Lung (tissue), 12 donors: ENCODE data around the gene TMOD4. TPM values are rescaled to one million over a fixed set of nuclear protein-coding genes. Genes with fewer than 3 reads are reported as not detected.
"Not testable (repeated sequence)": the region's sequence is repeated elsewhere in the genome, so short reads cannot be mapped to it uniquely, and the experiment has no call there.

Experiments
- ATAC-seq: fragments of 200-7000 bp; cut with Tn5 transposase; one replicate; pipeline ENCODE4 v1.9.1; 2020; ENCODE audit warnings: moderate number of reproducible peaks; ENCODE audit not compliant: insufficient read depth, low FRiP score
- DNase-seq, 3 donors: peaks; one replicate each; pipeline ENCODE4 v3.0.0-alpha.2; 2013 to 2017
- H3K27ac ChIP-seq, 2 donors: one replicate each; pipeline ENCODE4 v1.5.1; 2013; ENCODE audit warnings: mild to moderate bottlenecking in 2 of 2, moderate library complexity in 2 of 2, control low read depth in 1 of 2, inconsistent platforms in 1 of 2, low read depth in 1 of 2, low read length in 1 of 2
- H3K27me3 ChIP-seq, 3 donors: one replicate each; pipeline ENCODE4 v1.5.1; 2013; ENCODE audit warnings: low read length in 2 of 3; ENCODE audit not compliant: control insufficient read depth in 3 of 3, insufficient read depth in 3 of 3
- H3K36me3 ChIP-seq, 4 donors: one replicate each; pipeline ENCODE4 v1.5.1; 2013; ENCODE audit warnings: low read length in 4 of 4, mild to moderate bottlenecking in 1 of 4, moderate library complexity in 1 of 4; ENCODE audit not compliant: control insufficient read depth in 4 of 4, insufficient read depth in 4 of 4
- H3K4me1 ChIP-seq, 5 donors: one replicate each; pipeline ENCODE4 v1.5.1; 2013; ENCODE audit warnings: low read length in 5 of 5, mild to moderate bottlenecking in 2 of 5, moderate library complexity in 1 of 5; ENCODE audit not compliant: control insufficient read depth in 5 of 5, insufficient read depth in 5 of 5
- H3K4me3 ChIP-seq: one replicate; pipeline ENCODE4 v1.5.1; 2013; ENCODE audit warnings: mild to moderate bottlenecking, control low read depth, moderate library complexity
- H3K9ac ChIP-seq, 2 donors: one replicate each; pipeline ENCODE4 v1.5.1; 2013; ENCODE audit warnings: low read length in 2 of 2, control low read depth in 1 of 2; ENCODE audit not compliant: insufficient read depth in 1 of 2
- H3K9me3 ChIP-seq, 4 donors: one replicate each; pipeline ENCODE4 v1.5.1; 2013; ENCODE audit warnings: low read length in 3 of 4, mild to moderate bottlenecking in 1 of 4, moderate library complexity in 1 of 4; ENCODE audit not compliant: control insufficient read depth in 4 of 4, insufficient read depth in 3 of 4
- CTCF ChIP-seq: IDR thresholded peaks from 2 replicates; pipeline ENCODE4 v1.5.1; 2012; ENCODE audit warnings: mild to moderate bottlenecking; ENCODE audit errors: control extremely low read depth, extremely low read depth
- WGBS, 2 donors: extraction: QIAGEN DNeasy Blood & Tissue Kit; methylation state at CpG; one replicate each; pipeline ENCODE4 v1.1.7; 2013; 5-methylcytosine and 5-hydroxymethylcytosine counted together
- polyA plus RNA-seq, 2 donors: library from polyadenylated mRNA; stranded (reverse); fragments of 200-250 nt; gene quantifications; one replicate each; pipeline ENCODE4 v1.2.1, GENCODE V29; 2013
- total RNA-seq, 2 donors: library from RNA; depleted of rRNA in 1 of 2; stranded (reverse); fragments of >200 nt in 1 of 2; gene quantifications; one replicate each; pipeline ENCODE4 v1.2.1, GENCODE V29; 2014 to 2021
- donor health status: control.
- donor health status: control.
- donor health status: Bipolar disorder and iron deficiency.
- donor health status: healthy.
- donor health status: DM: yes; HTN: yes; CAD: no.

The TMOD4 gene
- total and polyA plus RNA-seq, 4 donors: 0.18 to 0.83 (median 0.31) TPM; not detected in 1

- TF ChIP-seq CTCF: no peak
- Histone ChIP-seq H3K9ac (no peak overlapping the region), H3K4me3 (no peak overlapping the region), H3K9me3 (no peaks in the 10 kb centered on the region), H3K27me3 (no peaks in the 10 kb centered on the region), H3K4me1 (peaks cover 3 to 11% (median 5%) of the 10 kb centered on the region in 5 donors), H3K36me3 (no peaks in the 10 kb centered on the region), H3K27ac (no peak overlapping the region)
- no peak for DNase-seq
- ATAC-seq: no peak
- 75 to 81% methylated on average over 6 of the region's 6 CpGs for WGBS, 2 donors
Observed at GRCh38 chr1:151193304-151193703, 17.5 kb upstream of the TMOD4 start.

- no peaks in the 10 kb centered on the region for H3K9me3 ChIP-seq
- H3K4me3 ChIP-seq: no peak overlapping the region
- no peak for TF ChIP-seq CTCF
- H3K4me1 ChIP-seq: peaks cover 3 to 14% (median 5%) of the 10 kb centered on the region in 5 donors
- H3K27me3 ChIP-seq: no peaks in the 10 kb centered on the region
- DNase-seq (no peak), ATAC-seq (no peak)
- WGBS, 2 donors: 73 to 78% methylated on average over 7 of the region's 7 CpGs
- no peaks in the 10 kb centered on the region for H3K36me3 ChIP-seq
- H3K27ac ChIP-seq: no peak overlapping the region
- no peak overlapping the region for H3K9ac ChIP-seq
Observed at GRCh38 chr1:151192047-151192446, 16.3 kb upstream of the TMOD4 start.

- TF ChIP-seq CTCF: peak; percentile 19
- DNase-seq (peak; percentile 89 to 95 (median 94)), ATAC-seq (peak; percentile 97)
- no peaks in the 10 kb centered on the region for H3K27me3 ChIP-seq
- H3K9ac ChIP-seq: peak within 1 kb of the TSS; percentile 71 to 92
- H3K27ac ChIP-seq: peak within 1 kb of the TSS; percentile 63 to 90
- H3K36me3 ChIP-seq: peaks cover 0 to 10% (median 4%) of the 10 kb centered on the region in 4 donors
- WGBS, 2 donors: 0% methylated on average over 42 of the region's 42 CpGs
- peak within 1 kb of the TSS; percentile 95 for H3K4me3 ChIP-seq
- H3K9me3 ChIP-seq: no peaks in the 10 kb centered on the region
- H3K4me1 ChIP-seq: peaks cover 1 to 14% (median 5%) of the 10 kb centered on the region in 5 donors
Observed at GRCh38 chr1:151189637-151190445, 14.1 kb upstream of the TMOD4 start, which contains the start of gene VPS72. Gene VPS72 (minus strand): TSS chr1:151190197. CDS start chr1:151190121, 76 bp downstream.

GRCh38 chr1:151188667-151189066, 12.9 kb upstream of the TMOD4 start:
- ATAC-seq, H3K27ac ChIP-seq: not testable (repeated sequence)
- WGBS, 2 donors: 71 to 84% methylated on average over 8 of the region's 8 CpGs

More at GRCh38 chr1:151188667-151189066, 12.9 kb upstream of the TMOD4 start:
- peaks cover 1 to 14% (median 5%) of the 10 kb centered on the region in 5 donors for H3K4me1 ChIP-seq
- not testable (repeated sequence) for H3K27me3 ChIP-seq, H3K9me3 ChIP-seq, H3K4me3 ChIP-seq, DNase-seq, H3K9ac ChIP-seq
- H3K36me3 ChIP-seq: peaks cover 7 to 18% (median 8%) of the 10 kb centered on the region in 4 donors
